ENCODE data around the gene PLXDC2.

DNA sequence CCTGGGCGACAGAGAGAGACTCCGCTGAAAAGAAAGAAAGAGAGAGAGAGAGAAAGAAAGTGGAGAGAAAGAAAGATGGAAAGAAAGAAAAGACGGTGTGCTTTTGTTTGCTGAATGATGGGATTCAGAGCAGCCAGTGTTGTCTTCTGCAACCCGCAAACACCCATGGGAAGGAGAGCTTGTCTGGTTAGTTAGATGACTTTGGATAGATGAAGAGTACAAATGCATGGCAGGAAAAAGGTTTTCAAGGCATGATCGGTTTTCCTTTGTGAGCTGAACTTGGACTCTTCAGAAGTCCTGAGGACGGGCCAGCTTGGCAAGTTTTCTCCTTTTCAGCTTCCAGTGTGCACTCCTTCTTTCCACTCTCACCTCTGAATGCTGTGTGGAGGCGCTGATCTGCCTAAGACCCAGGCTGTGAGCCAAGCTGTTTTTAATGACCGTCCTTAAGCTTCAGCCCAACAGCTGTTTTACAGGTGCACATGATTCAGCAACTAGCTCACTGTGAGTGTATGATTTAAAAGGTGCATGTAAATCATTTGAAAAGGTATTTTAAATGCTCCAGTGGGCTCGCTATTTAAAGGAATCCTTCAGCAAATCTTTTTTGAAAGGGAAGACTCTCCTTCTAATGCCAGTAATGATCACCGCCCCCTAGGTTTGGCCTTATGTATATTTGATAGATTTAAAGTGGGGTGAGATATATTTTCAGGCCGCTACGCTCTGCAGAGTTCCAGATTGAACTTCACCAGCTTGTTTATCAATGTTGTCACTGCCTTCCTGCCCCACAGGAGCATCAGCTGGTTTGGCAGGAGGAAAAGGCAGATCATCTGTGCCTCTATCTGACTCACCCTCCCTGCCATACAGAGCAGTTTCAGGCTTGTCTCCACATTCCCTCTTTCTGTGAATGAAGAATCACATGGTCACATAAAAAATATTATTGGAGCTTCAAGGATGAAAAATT lies 115.0 kb downstream of the PLXDC2 start:
- TF ChIP-seq, protein P1, sequence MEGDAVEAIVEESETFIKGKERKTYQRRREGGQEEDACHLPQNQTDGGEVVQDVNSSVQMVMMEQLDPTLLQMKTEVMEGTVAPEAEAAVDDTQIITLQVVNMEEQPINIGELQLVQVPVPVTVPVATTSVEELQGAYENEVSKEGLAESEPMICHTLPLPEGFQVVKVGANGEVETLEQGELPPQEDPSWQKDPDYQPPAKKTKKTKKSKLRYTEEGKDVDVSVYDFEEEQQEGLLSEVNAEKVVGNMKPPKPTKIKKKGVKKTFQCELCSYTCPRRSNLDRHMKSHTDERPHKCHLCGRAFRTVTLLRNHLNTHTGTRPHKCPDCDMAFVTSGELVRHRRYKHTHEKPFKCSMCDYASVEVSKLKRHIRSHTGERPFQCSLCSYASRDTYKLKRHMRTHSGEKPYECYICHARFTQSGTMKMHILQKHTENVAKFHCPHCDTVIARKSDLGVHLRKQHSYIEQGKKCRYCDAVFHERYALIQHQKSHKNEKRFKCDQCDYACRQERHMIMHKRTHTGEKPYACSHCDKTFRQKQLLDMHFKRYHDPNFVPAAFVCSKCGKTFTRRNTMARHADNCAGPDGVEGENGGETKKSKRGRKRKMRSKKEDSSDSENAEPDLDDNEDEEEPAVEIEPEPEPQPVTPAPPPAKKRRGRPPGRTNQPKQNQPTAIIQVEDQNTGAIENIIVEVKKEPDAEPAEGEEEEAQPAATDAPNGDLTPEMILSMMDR (conservative IDR thresholded peaks at IDR 0.05; ENCODE audit: low read depth in 2 of 2): peak in 1 of 2 experiments; percentile 23; a peak in 1 of 4 replicates
- TF ChIP-seq, protein P2, sequence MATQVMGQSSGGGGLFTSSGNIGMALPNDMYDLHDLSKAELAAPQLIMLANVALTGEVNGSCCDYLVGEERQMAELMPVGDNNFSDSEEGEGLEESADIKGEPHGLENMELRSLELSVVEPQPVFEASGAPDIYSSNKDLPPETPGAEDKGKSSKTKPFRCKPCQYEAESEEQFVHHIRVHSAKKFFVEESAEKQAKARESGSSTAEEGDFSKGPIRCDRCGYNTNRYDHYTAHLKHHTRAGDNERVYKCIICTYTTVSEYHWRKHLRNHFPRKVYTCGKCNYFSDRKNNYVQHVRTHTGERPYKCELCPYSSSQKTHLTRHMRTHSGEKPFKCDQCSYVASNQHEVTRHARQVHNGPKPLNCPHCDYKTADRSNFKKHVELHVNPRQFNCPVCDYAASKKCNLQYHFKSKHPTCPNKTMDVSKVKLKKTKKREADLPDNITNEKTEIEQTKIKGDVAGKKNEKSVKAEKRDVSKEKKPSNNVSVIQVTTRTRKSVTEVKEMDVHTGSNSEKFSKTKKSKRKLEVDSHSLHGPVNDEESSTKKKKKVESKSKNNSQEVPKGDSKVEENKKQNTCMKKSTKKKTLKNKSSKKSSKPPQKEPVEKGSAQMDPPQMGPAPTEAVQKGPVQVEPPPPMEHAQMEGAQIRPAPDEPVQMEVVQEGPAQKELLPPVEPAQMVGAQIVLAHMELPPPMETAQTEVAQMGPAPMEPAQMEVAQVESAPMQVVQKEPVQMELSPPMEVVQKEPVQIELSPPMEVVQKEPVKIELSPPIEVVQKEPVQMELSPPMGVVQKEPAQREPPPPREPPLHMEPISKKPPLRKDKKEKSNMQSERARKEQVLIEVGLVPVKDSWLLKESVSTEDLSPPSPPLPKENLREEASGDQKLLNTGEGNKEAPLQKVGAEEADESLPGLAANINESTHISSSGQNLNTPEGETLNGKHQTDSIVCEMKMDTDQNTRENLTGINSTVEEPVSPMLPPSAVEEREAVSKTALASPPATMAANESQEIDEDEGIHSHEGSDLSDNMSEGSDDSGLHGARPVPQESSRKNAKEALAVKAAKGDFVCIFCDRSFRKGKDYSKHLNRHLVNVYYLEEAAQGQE (IDR thresholded peaks at IDR 0.05; ENCODE audit: unreplicated experiment): no peak
- TF ChIP-seq CREB1 (CRISPR knock-in tag; IDR thresholded peaks at IDR 0.05; ENCODE audit: low read depth) (no peak), EZH2phosphoT487 (IDR thresholded peaks at IDR 0.05; ENCODE audit: unreplicated experiment) (no peak)
